SK-N-MC (cell line): ENCODE data around the gene ZNF552.
"Not testable (repeated sequence)": the region's sequence is repeated elsewhere in the genome, so short reads cannot be mapped to it uniquely, and the experiment has no call there.

Source experiments
- DNase-seq: peaks from one replicate; pipeline ENCODE4 v3.0.0-alpha.2; 2011; ENCODE audit warnings: low read depth, low spot score
- H3K27ac ChIP-seq: fragments of 200-600 bp; sonication (generic); 2 replicates; pipeline ENCODE4 v1.5.1; 2016; ENCODE audit warnings: mixed run types
- H3K36me3 ChIP-seq: fragments of 200-600 bp; sonication (generic); 2 replicates; pipeline ENCODE4 v1.6.1; 2017; ENCODE audit warnings: antibody characterized with exemption, low read length, mixed read lengths; ENCODE audit not compliant: insufficient read depth
- H3K4me3 ChIP-seq: fragments of 200-600 bp; sonication (generic); 2 replicates; pipeline ENCODE4 v1.5.1; 2016
- H3K9ac ChIP-seq: fragments of 200-600 bp; sonication (generic); 2 replicates; pipeline ENCODE4 v1.8.0; 2017; ENCODE audit warnings: mixed run types, mixed read lengths; ENCODE audit not compliant: insufficient read length
- H3K9me3 ChIP-seq: fragments of 200-600 bp; sonication (generic); 2 replicates; pipeline ENCODE4 v1.6.1; 2017; ENCODE audit warnings: low read depth, mild to moderate bottlenecking, antibody characterized with exemption, low read length, moderate library complexity, mixed read lengths
- EZH2 ChIP-seq: fragments of 200-600 bp; sonication (generic); IDR thresholded peaks from one replicate; pipeline ENCODE4 v1.6.1; 2017; ENCODE audit warnings: antibody characterized with exemption
- FOXP2 ChIP-seq: optimal IDR thresholded peaks from 2 replicates; pipeline ENCODE3; 2011; ENCODE audit warnings: mild to moderate bottlenecking, moderate library complexity; ENCODE audit not compliant: insufficient read depth; ENCODE audit errors: extremely low read length, control extremely low read depth
- POLR2AphosphoS5 ChIP-seq: IDR thresholded peaks from 2 replicates; pipeline ENCODE4 v1.6.1; 2012; ENCODE audit warnings: mild to moderate bottlenecking, low read depth, low read length, borderline replicate concordance

ZNF552 gene

GRCh38 chr19:57814505-57815246 is at the start of gene ZNF552:
TSS of gene ZNF552 (minus strand) at chr19:57814913. CDS start at chr19:57814743, 170 bp downstream.
- no peak for TF ChIP-seq FOXP2
- no peak for TF ChIP-seq EZH2
- peak; percentile 93 for TF ChIP-seq POLR2AphosphoS5

DNA sequence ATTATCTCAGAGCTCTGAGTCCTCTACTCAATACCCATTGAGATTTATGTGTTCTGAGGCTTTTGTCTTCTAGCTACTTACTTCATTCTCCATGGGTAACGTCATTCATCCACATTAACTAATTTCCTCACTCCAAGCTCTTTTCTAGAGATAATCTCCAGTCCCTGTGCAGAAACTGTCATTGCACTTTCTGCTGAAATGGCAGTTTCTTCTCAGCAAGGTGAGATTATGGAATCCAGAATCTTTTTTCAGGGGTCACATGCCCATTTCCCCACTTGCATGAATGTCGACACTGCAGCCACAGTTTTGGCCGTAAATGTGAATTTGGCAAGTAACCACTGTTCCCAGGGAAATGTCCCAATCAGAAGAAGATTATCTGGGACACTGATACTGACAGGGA is 47.6 kb upstream of the ZNF552 start:
- not testable (repeated sequence) for DNase-seq, H3K27ac ChIP-seq, H3K4me3 ChIP-seq, H3K9ac ChIP-seq
- Histone ChIP-seq H3K9me3 (peaks cover 25% of the 10 kb centered on the region; the same call in 1 of the 2 replicates), H3K36me3 (peaks cover 96% of the 10 kb centered on the region)

More at GRCh38 chr19:57814505-57815246, at the start of gene ZNF552:
- peak within 1 kb of the TSS; percentile 93 for H3K4me3 ChIP-seq
- no peaks in the 10 kb centered on the region for H3K9me3 ChIP-seq
- DNase-seq = peak; percentile 75
- H3K27ac ChIP-seq = no peak within 1 kb of the TSS
- peaks cover 5% of the 10 kb centered on the region; the same call in 1 of the 2 replicates for H3K36me3 ChIP-seq
- H3K9ac ChIP-seq = peak within 1 kb of the TSS; percentile 83

- not testable (repeated sequence) for H3K27ac ChIP-seq, DNase-seq, H3K9ac ChIP-seq, H3K4me3 ChIP-seq, H3K9me3 ChIP-seq
- peaks cover 66% of the 10 kb centered on the region for H3K36me3 ChIP-seq
Observed at GRCh38 chr19:57854117-57854516, 39.4 kb upstream of the ZNF552 start.

DNA sequence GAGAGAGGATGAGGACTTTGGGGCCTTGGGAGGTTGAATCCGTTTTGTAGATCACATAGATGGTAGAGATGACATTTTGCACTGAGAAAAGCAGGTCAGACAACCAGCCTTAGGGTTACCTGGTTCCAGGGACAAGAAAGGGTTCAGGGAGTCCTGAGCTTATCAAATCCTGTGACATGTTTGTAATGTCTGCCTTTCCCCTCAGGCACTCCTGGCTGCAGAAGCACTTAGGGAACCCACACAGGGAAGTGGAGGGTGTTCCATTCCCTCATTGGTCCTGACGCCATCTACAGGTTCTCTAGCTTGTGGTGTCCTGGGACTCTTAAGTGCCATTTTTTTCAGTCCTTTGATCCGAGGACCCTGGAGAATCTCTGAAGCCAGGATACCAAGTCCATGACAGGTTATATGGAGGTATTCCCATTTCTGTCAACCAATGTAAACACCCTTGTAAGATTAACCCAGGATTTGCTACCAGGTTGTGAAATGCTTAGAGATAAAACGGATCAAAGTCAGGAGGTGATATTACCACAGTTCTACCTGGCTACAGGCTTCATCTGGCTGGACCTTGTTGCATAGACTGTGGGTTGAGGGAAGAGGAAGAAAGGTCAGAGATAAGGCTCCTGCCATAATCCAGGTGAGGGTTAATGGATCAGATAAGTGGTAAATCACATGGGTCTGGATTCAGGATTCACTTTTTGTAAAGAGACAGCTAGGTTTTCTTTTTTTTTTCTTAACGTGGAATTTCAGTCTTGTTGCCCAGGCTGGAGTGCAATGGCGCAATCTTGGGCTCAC is 37.3 kb upstream of the ZNF552 start:
- not testable (repeated sequence) for H3K4me3 ChIP-seq, H3K9ac ChIP-seq, DNase-seq, H3K27ac ChIP-seq, H3K9me3 ChIP-seq
- peaks cover 49% of the 10 kb centered on the region for H3K36me3 ChIP-seq

- H3K36me3 ChIP-seq = peaks cover 35% of the 10 kb centered on the region
- H3K27ac ChIP-seq = no peak overlapping the region
- H3K9me3 ChIP-seq = no peaks in the 10 kb centered on the region
- peak overlapping the region; percentile 82 for H3K9ac ChIP-seq
- no peak for DNase-seq
- TF ChIP-seq EZH2 (no peak), POLR2AphosphoS5 (no peak), FOXP2 (no peak)
- peak overlapping the region; percentile 83 for H3K4me3 ChIP-seq
Observed at GRCh38 chr19:57850553-57851017, 35.9 kb upstream of the ZNF552 start.

DNA sequence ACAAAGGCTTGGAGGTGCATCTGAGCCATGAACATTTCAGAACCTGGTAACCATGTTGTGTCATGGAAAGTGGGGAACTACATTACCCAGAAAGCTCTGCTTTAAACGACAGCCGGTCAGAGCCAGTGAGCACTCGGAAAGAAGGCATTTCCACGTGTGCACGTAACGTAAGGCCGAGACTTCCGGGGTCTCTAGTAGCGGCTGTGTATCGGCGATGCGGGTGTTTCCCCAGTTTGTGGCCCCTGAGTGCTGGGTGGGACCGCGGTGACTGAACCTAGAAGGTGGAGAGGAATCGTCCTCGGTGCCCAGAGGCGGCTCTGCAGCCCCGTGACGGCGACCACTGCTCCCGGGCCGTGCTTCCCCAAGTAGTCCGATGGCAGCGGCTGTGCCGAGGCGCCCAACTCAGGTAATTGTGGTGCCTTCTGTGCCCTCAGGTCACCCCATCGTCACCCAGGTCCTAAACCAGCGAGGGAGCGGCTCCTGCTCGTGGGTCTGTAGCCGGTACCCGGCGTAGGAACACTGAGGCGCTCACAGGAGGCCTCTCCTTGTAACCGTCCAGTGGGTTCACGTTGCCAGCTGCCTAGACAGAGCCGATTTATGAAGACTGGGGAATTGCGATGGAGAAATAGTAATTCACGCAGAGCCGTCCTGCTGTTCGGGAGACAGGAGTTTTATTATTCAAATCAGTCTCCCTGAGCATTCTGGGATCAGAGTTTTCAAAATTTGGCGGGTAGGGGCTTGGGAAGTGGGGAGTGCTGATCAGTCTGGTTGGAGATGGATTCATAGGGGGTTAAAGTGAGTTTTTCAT is 35.2 kb upstream of the ZNF552 start, which contains the start of gene ZNF587:
Gene ZNF587 (plus strand): TSS at position 194 of the 808 bp plus-strand sequence. CDS start 180 bp downstream, at position 374.
- peak within 1 kb of the TSS; percentile 83 for H3K4me3 ChIP-seq
- peak within 1 kb of the TSS; percentile 82 for H3K9ac ChIP-seq
- H3K9me3 ChIP-seq, H3K27ac ChIP-seq: not testable (repeated sequence)
- TF ChIP-seq POLR2AphosphoS5 = peak; percentile 54
- peak; percentile 66 for DNase-seq
- peaks cover 34% of the 10 kb centered on the region for H3K36me3 ChIP-seq

- H3K9ac ChIP-seq, H3K27ac ChIP-seq, H3K9me3 ChIP-seq, DNase-seq: not testable (repeated sequence)
- peak overlapping the region; percentile 83 for H3K4me3 ChIP-seq
- H3K36me3 ChIP-seq = peaks cover 35% of the 10 kb centered on the region
Observed at GRCh38 chr19:57849162-57849665, 34.5 kb upstream of the ZNF552 start.

DNA sequence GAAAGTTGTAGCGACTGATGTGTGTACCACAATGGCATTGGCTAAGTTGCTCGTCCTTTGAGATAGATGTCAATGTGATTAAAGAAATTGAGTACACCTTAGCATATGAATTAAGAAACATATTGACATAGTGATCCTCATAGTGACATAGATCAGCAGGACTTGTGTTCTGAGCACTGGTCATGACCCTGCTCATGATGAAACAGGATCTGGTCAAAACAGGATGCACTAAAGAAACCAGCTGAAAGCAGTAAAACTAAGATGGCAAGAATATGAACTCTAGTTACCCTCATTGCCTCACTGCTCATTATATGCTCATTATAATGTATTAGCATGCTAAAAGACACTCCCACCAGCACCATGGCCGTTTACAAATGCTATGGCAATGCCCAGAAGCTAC is 32.5 kb upstream of the ZNF552 start:
- not testable (repeated sequence) for H3K9me3 ChIP-seq, H3K4me3 ChIP-seq, DNase-seq, H3K9ac ChIP-seq, H3K27ac ChIP-seq
- peaks cover 33% of the 10 kb centered on the region for H3K36me3 ChIP-seq
